A673 (cell line): ENCODE results near the gene ZNF48. TPM values are rescaled to one million over a fixed set of nuclear protein-coding genes. Genes with fewer than 3 reads are reported as not detected.
A peak's percentile ranks its signal among the peaks of the same experiment; 100 is the strongest.

Experiments
- BruUV-seq: library from RNA; stranded (reverse); fragments of 400-500 nt; replicated peaks from 2 replicates; lab custom pipeline; 2021; lab: Mats Ljungman, UMichigan
- CTCF ChIA-PET: fragments of 300-600 bp; sonication (Branson Sonifier 250); formaldehyde crosslinking; loops from one replicate; lab custom pipeline; 2022; ENCODE audit warnings: antibody characterized with exemption; lab: Charles Lee
- POLR2A ChIA-PET: fragments of 300-600 bp; sonication (Branson Sonifier 250); formaldehyde crosslinking; loops from one replicate; lab custom pipeline; 2022; ENCODE audit warnings: antibody characterized with exemption; ENCODE audit not compliant: low non-redundant PET; lab: Charles Lee
- DNase-seq: peaks from one replicate; pipeline ENCODE4 v3.0.0-alpha.2; 2015; ENCODE audit warnings: low spot score
- H3K27ac ChIP-seq: fragments of 200-600 bp; sonication (generic); 2 replicates; pipeline ENCODE4 v1.5.1; 2016; ENCODE audit warnings: mixed run types, low read depth, mild to moderate bottlenecking, mixed read lengths, antibody characterized with exemption, low read length; ENCODE audit not compliant: poor library complexity, severe bottlenecking
- H3K27me3 ChIP-seq: fragments of 200-600 bp; sonication (generic); replicated peaks from 2 replicates; pipeline ENCODE4 v1.6.1; 2017; ENCODE audit warnings: mixed run types, low read depth, mild to moderate bottlenecking, mixed read lengths, antibody characterized with exemption, low read length; ENCODE audit not compliant: insufficient read depth, poor library complexity
- H3K36me3 ChIP-seq: fragments of 200-600 bp; sonication (generic); 2 replicates; pipeline ENCODE4 v1.6.1; 2016; ENCODE audit warnings: mixed run types, mild to moderate bottlenecking, mixed read lengths, antibody characterized with exemption, low read length; ENCODE audit not compliant: insufficient read depth, poor library complexity, severe bottlenecking
- H3K4me1 ChIP-seq: fragments of 200-600 bp; sonication (generic); 2 replicates; pipeline ENCODE4 v1.6.1; 2017; ENCODE audit warnings: mixed run types, mild to moderate bottlenecking, mixed read lengths, antibody characterized with exemption, low read length; ENCODE audit not compliant: insufficient read depth, poor library complexity, severe bottlenecking
- H3K4me3 ChIP-seq: fragments of 200-600 bp; sonication (generic); 2 replicates; pipeline ENCODE4 v1.5.1; 2016; ENCODE audit warnings: low read depth, mixed run types, mild to moderate bottlenecking, mixed read lengths, low read length; ENCODE audit not compliant: poor library complexity, severe bottlenecking
- H3K9me3 ChIP-seq: fragments of 200-600 bp; sonication (generic); 2 replicates; pipeline ENCODE4 v1.6.1; 2016; ENCODE audit warnings: mixed run types, low read depth, mild to moderate bottlenecking, mixed read lengths, antibody characterized with exemption, low read length; ENCODE audit not compliant: poor library complexity, severe bottlenecking
- CTCF ChIP-seq: fragments of 300-800, 200-600 bp; sonication (generic); conservative IDR thresholded peaks from 2 replicates; pipeline ENCODE4 v1.5.1; 2017; ENCODE audit warnings: low read depth, mild to moderate bottlenecking, antibody characterized with exemption, low read length, moderate library complexity, mixed read lengths
- EZH2 ChIP-seq: fragments of 200-600 bp; sonication (generic); IDR thresholded peaks from 2 replicates; pipeline ENCODE4 v1.6.1; 2017; ENCODE audit warnings: borderline replicate concordance, low read depth, mild to moderate bottlenecking, mixed read lengths, antibody characterized with exemption, low read length; ENCODE audit not compliant: poor library complexity, severe bottlenecking
- intact Hi-C: fragments of 100-400 bp; cut with micrococcal nuclease; formaldehyde crosslinking; loops from one replicate; pipeline ENCODE4 v1.10.0; 2022; ENCODE audit not compliant: unreplicated experiment
- total RNA-seq: library from RNA; stranded (reverse); gene quantifications from 2 replicates; pipeline ENCODE4 v1.2.3, GENCODE V29; 2021

The ZNF48 gene
- total RNA-seq, 1 experiment from 2014 or later = 22.0 TPM

DNA sequence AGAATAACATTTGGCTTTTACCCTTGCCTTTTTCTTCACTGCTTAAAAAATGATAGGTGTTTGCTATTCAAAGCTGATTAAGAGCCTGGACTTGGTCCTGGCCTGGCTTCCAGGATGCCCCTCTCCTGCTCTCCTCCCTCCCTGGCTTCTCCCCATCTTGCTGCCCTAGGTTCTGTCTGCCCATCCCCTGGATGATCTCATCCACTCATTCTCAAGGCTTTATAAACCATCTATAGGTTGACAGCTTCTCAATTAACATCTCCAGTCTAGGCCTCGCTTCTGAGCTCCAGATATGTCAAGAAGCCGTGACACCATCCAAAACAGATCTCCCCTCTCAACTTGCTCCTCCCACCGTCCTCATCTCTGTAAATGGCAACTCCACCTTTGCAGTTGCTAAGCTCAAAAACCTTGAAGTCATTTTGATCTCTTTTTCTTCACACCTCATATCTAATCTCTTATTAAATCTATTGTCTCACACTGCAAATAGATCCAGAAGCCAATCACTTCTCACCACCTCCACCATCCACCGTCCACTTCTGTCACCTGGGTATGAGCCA, 20.9 kb downstream of the ZNF48 start:
- TF ChIP-seq CTCF = no peak
- TF ChIP-seq EZH2 = no peak
- H3K9me3 ChIP-seq = no peaks in the 10 kb centered on the region
- ChIA-PET POLR2A (no interaction called here), CTCF (interaction anchor here (0.7 kb wide), 1 partner anchor 8 kb away, joined by 12 read pairs; no protein-coding TSS in a partner anchor)
- peaks cover 30% of the 10 kb centered on the region for H3K36me3 ChIP-seq
- no TSS peak for BruUV-seq
- no peak overlapping the region for H3K4me3 ChIP-seq
- intact Hi-C loops = no loop called here
- no peak for DNase-seq
- H3K27ac ChIP-seq = no peak overlapping the region
- peaks cover 4% of the 10 kb centered on the region for H3K4me1 ChIP-seq
- no peaks in the 10 kb centered on the region for H3K27me3 ChIP-seq

GRCh38 chr16:30416624-30417528, 21.7 kb downstream of the ZNF48 start:
- H3K27ac ChIP-seq = peak overlapping the region; percentile 70
- H3K4me3 ChIP-seq = peak overlapping the region; percentile 53
- CTCF ChIA-PET = interaction anchor here (0.6 to 1.4 kb wide), 7 partner anchors 7 to 277 kb away, joined by 3 to 18 read pairs (median 6); partner anchors contain the start of gene DCTPP1
- peaks cover 4% of the 10 kb centered on the region for H3K4me1 ChIP-seq
- no peak for DNase-seq
- H3K27me3 ChIP-seq = no peaks in the 10 kb centered on the region
- intact Hi-C loops = no loop called here
- peaks cover 26% of the 10 kb centered on the region for H3K36me3 ChIP-seq
- TF ChIP-seq CTCF = no peak
- TF ChIP-seq EZH2 = no peak
- POLR2A ChIA-PET = interaction anchor here (0.6 kb wide), 1 partner anchor 246 kb away, joined by 3 read pairs; no protein-coding TSS in a partner anchor
- no peaks in the 10 kb centered on the region for H3K9me3 ChIP-seq
- BruUV-seq = no TSS peak

GRCh38 chr16:30417529-30418349, 22.5 kb downstream of the ZNF48 start:
- Histone ChIP-seq H3K36me3 (peaks cover 31% of the 10 kb centered on the region), H3K27me3 (no peaks in the 10 kb centered on the region), H3K27ac (peak overlapping the region; percentile 70), H3K4me1 (peaks cover 4% of the 10 kb centered on the region), H3K4me3 (peak overlapping the region; percentile 53), H3K9me3 (no peaks in the 10 kb centered on the region)
- peak; percentile 96 for DNase-seq
- TF ChIP-seq CTCF = no peak; the same call in 1 of the 2 replicates
- TF ChIP-seq EZH2 = no peak
- POLR2A ChIA-PET = interaction anchor here (0.6 to 0.8 kb wide), 5 partner anchors 9 to 245 kb away, joined by 3 to 9 read pairs (median 3); no protein-coding TSS in a partner anchor
- intact Hi-C loops = no loop called here
- BruUV-seq = no TSS peak
- CTCF ChIA-PET = interaction anchor here (0.5 to 1.4 kb wide), 9 partner anchors 8 to 276 kb away, joined by 3 to 18 read pairs (median 5); partner anchors contain the start of gene DCTPP1
